Gastrocnemius medialis (tissue), 4 donors: ENCODE results near the gene CENPL. TPM values are rescaled to one million over a fixed set of nuclear protein-coding genes. Genes with fewer than 3 reads are reported as not detected.
A peak's percentile ranks its signal among the peaks of the same experiment; 100 is the strongest.
"Not testable (repeated sequence)": the region's sequence is repeated elsewhere in the genome, so short reads cannot be mapped to it uniquely, and the experiment has no call there.

Experiments used
- ATAC-seq, 2 donors: fragments of 150-250 bp; one replicate each; pipeline ENCODE4 v1.9.1; 2016
- DNase-seq, 2 donors: peaks; one replicate each; pipeline ENCODE4 v3.0.0-alpha.2; 2019
- H3K27ac ChIP-seq, 4 donors: fragments of 200-600 bp; sonication (generic); 1 replicate in 1 of 4; 2 replicates in 3 of 4; pipeline ENCODE4 v1.5.1; 2016 to 2018; ENCODE audit warnings: mild to moderate bottlenecking in 2 of 4, moderate library complexity in 1 of 4
- H3K27me3 ChIP-seq, 3 donors: fragments of 200-600 bp; sonication (generic) in 2 of 3; 1 replicate in 1 of 3; 2 replicates in 2 of 3; pipeline versions ENCODE4 v1.5.1 to v1.6.0; 2016 to 2019; ENCODE audit warnings: mild to moderate bottlenecking in 1 of 3, moderate library complexity in 1 of 3
- H3K36me3 ChIP-seq, 2 donors: fragments of 200-600 bp; sonication (generic) in 1 of 2; one replicate each; pipeline ENCODE4 v1.5.1; 2017 to 2018
- H3K4me1 ChIP-seq, 2 donors: fragments of 200-600 bp; sonication (generic) in 1 of 2; one replicate each; pipeline ENCODE4 v1.5.1; 2016 to 2017; ENCODE audit warnings: mild to moderate bottlenecking in 2 of 2
- H3K4me3 ChIP-seq, 4 donors: fragments of 200-600 bp; sonication (generic) in 3 of 4; 1 replicate in 1 of 4; 2 replicates in 3 of 4; pipeline ENCODE4 v1.5.1; 2016 to 2019; ENCODE audit warnings: mild to moderate bottlenecking in 2 of 4
- H3K9me3 ChIP-seq, 3 donors: fragments of 200-600 bp; sonication (generic) in 2 of 3; 1 replicate in 1 of 3; 2 replicates in 2 of 3; pipeline ENCODE4 v1.5.1; 2016 to 2019
- POLR2A ChIP-seq, 2 donors: fragments of 450-650 bp; IDR thresholded peaks; one replicate each; pipeline ENCODE4 v1.6.1; 2017; ENCODE audit warnings: antibody characterized with exemption in 2 of 2, mild to moderate bottlenecking in 2 of 2, moderate library complexity in 2 of 2
- in situ Hi-C, 4 donors: fragments of 200-750 bp; cut with MboI; loops; one replicate each; pipeline versions ENCODE4 v1.15.0 to v1.8.0; 2017; ENCODE audit warnings: low sequenced_read_pairs in 4 of 4
- intact Hi-C: fragments of 100-400 bp; cut with DNase I; formaldehyde crosslinking; loops from one replicate; pipeline ENCODE4 v1.15.1; 2023; ENCODE audit warnings: low total_unique reads
- total RNA-seq, 4 donors: library from RNA; depleted of rRNA; stranded (reverse); fragments of >200 nt; gene quantifications; one replicate each; pipeline versions ENCODE4 v1.1.0 to v1.2.3, GENCODE V29; 2016
- TF ChIP-seq, protein P1 (sequence below), 5 experiments: fragments of 450-650 bp in 3 of 5; fragments of 200-600 bp in 2 of 5; sonication (generic) in 2 of 5; IDR thresholded peaks in 4 of 5; conservative IDR thresholded peaks in 1 of 5; 1 replicate in 4 of 5; 2 replicates in 1 of 5; pipeline ENCODE4 v1.5.1; 2016 to 2019; ENCODE audit warnings: antibody characterized with exemption in 5 of 5, mild to moderate bottlenecking in 3 of 5, moderate library complexity in 3 of 5

The CENPL gene
- total RNA-seq, 4 donors from 2014 or later: 1.1 to 5.0 (median 3.4) TPM

DNA sequence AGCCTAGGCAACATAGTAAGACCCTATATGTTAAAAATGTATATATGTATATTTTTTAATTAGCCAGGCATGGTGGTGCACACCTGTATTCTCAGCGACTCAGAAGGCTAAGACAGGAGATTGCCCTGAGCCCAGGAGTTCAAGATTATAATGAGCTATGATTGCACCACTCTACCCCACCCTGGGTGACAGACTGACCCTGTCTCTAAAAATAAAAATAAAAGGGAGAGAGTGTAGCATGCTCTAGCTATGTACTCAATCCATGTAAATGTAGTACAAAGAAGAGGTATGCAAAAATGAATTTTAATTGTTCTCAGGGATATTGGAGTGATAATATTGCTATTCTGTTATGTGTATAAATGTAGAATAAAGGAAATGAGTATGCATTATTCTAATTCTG, 53.1 kb downstream of the CENPL start:
- ATAC-seq (peak in 1 of 2 donors; percentile 51), DNase-seq (no peak)
- Histone ChIP-seq H3K4me1 (no peaks in the 10 kb centered on the region), H3K4me3 (no peak overlapping the region), H3K9me3 (no peaks in the 10 kb centered on the region), H3K36me3 (peaks cover under 1 to 19% of the 10 kb centered on the region in 2 donors), H3K27ac (no peak overlapping the region), H3K27me3 (no peaks in the 10 kb centered on the region)
- no peak for TF ChIP-seq POLR2A (IDR thresholded peaks at IDR 0.05)
- TF ChIP-seq, protein P1, sequence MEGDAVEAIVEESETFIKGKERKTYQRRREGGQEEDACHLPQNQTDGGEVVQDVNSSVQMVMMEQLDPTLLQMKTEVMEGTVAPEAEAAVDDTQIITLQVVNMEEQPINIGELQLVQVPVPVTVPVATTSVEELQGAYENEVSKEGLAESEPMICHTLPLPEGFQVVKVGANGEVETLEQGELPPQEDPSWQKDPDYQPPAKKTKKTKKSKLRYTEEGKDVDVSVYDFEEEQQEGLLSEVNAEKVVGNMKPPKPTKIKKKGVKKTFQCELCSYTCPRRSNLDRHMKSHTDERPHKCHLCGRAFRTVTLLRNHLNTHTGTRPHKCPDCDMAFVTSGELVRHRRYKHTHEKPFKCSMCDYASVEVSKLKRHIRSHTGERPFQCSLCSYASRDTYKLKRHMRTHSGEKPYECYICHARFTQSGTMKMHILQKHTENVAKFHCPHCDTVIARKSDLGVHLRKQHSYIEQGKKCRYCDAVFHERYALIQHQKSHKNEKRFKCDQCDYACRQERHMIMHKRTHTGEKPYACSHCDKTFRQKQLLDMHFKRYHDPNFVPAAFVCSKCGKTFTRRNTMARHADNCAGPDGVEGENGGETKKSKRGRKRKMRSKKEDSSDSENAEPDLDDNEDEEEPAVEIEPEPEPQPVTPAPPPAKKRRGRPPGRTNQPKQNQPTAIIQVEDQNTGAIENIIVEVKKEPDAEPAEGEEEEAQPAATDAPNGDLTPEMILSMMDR (IDR thresholded peaks at IDR 0.05 in 4 of 5, conservative IDR thresholded peaks at IDR 0.05 in 1 of 5): no peak
- in situ Hi-C loops: no loop called here
- intact Hi-C loops: no loop called here

DNA sequence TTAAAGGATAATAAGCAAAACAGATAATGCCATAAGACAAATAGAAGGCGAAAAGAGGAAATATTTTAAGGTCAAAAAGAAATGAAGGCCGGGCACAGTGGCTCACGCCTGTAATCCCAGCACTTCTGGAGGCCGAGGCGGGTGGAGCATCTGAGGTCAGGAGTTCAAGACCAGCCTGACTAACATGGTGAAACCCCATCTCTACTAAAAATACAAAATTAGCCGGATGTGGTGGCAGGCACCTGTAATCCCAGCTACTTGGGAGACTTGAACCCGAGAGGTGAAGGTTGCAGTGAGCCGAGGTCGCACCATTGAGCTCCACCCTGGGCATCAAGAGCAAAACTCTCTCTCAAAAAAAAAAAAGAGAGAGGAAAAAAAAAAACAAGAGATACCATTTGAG, 54.4 kb downstream of the CENPL start:
- H3K27me3 ChIP-seq, H3K9me3 ChIP-seq, H3K4me3 ChIP-seq, H3K4me1 ChIP-seq, intact Hi-C loops, DNase-seq, H3K27ac ChIP-seq, in situ Hi-C loops, ATAC-seq: not testable (repeated sequence)
- peaks cover 0 to 13% of the 10 kb centered on the region in 2 donors for H3K36me3 ChIP-seq

DNA sequence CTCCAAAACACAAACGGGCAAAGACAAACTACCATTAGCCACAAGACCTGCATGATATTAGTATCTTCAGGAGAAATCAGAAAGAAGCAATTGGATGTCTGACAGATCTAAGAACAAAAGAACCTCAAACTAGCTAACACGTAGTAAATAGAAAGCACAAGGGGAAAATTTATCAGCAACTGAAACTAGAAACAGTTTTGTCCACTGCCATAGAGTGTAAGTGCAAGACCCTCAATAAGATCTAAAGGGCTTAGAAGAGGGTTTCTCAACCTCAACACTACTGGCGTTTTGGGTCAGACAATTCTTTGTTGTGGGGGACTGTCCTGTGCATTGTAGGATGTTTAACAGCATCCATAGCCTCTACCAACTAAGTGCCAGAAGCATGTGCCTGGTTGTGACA, 55.9 kb downstream of the CENPL start:
- Histone ChIP-seq H3K27me3 (no peaks in the 10 kb centered on the region), H3K27ac (no peak overlapping the region), H3K4me3 (no peak overlapping the region), H3K4me1 (no peaks in the 10 kb centered on the region), H3K9me3 (no peaks in the 10 kb centered on the region), H3K36me3 (peaks cover 0 to 12% of the 10 kb centered on the region in 2 donors)
- no peak for TF ChIP-seq POLR2A (IDR thresholded peaks at IDR 0.05)
- TF ChIP-seq, protein P1 (IDR thresholded peaks at IDR 0.05 in 4 of 5, conservative IDR thresholded peaks at IDR 0.05 in 1 of 5): no peak
- intact Hi-C loops (no loop called here), in situ Hi-C loops (no loop called here)
- DNase-seq (no peak), ATAC-seq (no peak)

DNA sequence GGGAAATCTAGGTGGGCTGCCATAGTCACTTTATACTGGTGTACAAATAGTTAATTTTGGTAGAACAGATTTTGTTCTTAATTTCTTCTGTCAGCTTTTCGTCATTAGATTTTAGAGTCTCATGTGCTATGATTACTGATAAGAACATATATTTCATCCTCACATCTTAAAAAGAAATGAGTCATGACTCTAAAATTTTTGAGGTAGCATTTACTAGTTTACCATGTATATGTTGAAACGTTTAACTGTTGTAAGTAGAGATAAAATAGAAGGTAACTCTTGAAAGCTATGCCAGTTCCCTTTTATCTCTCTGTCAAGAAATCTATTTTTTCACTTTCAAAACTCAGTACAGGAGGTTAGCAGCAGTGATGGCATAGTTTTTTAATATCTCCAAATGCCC, 56.5 kb downstream of the CENPL start:
- H3K4me1 ChIP-seq: no peaks in the 10 kb centered on the region
- DNase-seq (no peak), ATAC-seq (no peak)
- in situ Hi-C loops (no loop called here), intact Hi-C loops (no loop called here)
- TF ChIP-seq POLR2A (IDR thresholded peaks at IDR 0.05): no peak
- TF ChIP-seq, protein P1 (IDR thresholded peaks at IDR 0.05 in 4 of 5, conservative IDR thresholded peaks at IDR 0.05 in 1 of 5): no peak
- H3K27ac ChIP-seq: no peak overlapping the region
- no peaks in the 10 kb centered on the region for H3K27me3 ChIP-seq
- no peak overlapping the region for H3K4me3 ChIP-seq
- H3K9me3 ChIP-seq: no peaks in the 10 kb centered on the region
- H3K36me3 ChIP-seq: peaks cover 0 to 12% of the 10 kb centered on the region in 2 donors

DNA sequence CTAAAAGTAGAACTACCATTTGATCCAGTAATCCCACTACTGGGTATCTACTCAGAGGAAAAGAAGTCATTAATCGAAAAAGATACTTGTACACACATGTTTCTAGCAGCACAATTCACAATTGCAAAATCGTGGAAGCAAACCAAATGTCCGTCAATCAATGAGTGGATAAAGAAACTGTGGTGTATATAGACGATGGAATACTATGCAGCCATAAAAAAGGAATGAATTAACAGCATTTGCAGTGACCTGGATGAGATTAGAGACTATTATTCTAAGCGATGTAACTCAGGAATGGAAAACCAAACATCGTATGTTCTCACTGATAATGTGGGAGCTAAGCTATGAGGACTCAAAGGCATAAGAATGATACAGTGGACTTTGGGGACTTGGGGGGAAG, 60.4 kb downstream of the CENPL start:
- H3K4me3 ChIP-seq, H3K27ac ChIP-seq, H3K9me3 ChIP-seq, ATAC-seq, H3K4me1 ChIP-seq, H3K27me3 ChIP-seq, intact Hi-C loops, DNase-seq, in situ Hi-C loops: not testable (repeated sequence)
- H3K36me3 ChIP-seq: peaks cover 0 to 18% of the 10 kb centered on the region in 2 donors

DNA sequence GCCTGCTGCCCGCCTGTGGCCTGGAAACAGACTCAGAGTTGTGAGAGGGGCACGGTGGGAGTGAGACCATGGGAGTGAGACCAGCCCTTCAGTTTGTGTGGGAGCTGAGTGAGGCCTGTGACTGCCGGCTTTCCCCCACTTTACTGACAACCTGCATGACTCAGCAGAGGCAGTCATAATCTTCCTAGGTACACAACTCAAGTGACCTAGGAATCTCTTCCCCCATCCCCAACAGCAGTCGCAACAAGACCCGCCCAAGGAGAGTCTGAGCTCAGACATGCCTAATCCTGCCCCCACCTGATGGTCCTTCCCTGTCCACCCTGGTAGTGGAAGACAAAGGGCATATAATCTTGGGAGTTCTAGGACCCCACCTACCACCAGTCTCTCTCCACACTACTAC, 65.7 kb downstream of the CENPL start:
- in situ Hi-C loops: no loop called here
- H3K27ac ChIP-seq: no peak overlapping the region
- peaks cover 4 to 57% of the 10 kb centered on the region in 2 donors for H3K36me3 ChIP-seq
- intact Hi-C loops: no loop called here
- no peak for TF ChIP-seq POLR2A (IDR thresholded peaks at IDR 0.05)
- TF ChIP-seq, protein P1 (IDR thresholded peaks at IDR 0.05 in 4 of 5, conservative IDR thresholded peaks at IDR 0.05 in 1 of 5): no peak
- H3K9me3 ChIP-seq: no peaks in the 10 kb centered on the region
- no peaks in the 10 kb centered on the region for H3K27me3 ChIP-seq
- ATAC-seq (no peak), DNase-seq (no peak)
- no peaks in the 10 kb centered on the region for H3K4me1 ChIP-seq
- no peak overlapping the region for H3K4me3 ChIP-seq
